ENCODE results near the gene SYNM. TPM values are rescaled to one million over a fixed set of nuclear protein-coding genes. Genes with fewer than 3 reads are reported as not detected.
"Not testable (repeated sequence)": the region's sequence is repeated elsewhere in the genome, so short reads cannot be mapped to it uniquely, and the experiment has no call there.

The SYNM gene
- total RNA-seq, 1 experiment from 2014 or later = 1.9 TPM

DNA sequence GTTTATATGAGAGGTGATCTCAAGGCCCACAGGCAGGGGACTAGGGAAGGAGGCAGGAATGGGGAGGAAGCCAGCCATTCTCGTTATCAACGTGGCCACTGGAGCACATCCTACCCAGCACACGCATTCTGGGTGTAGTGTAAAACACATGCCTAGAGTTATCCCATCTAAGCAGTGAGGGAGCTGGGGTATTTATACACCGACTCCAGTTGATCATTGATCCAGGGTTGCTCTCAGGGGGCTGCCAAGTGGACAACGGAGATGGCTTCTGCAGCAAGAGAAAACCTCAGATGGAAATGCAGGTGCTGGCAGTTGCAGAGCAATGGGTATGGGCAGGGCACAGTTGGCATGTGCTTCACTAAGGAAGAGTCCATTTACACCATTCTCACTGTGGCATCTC lies 30.4 kb upstream of the SYNM start:
- Histone ChIP-seq H3K79me1 (ENCODE audit: insufficient read depth, low read depth, low read length, poor library complexity, severe bottlenecking) (no peaks in the 10 kb centered on the region), H3K4ac (ENCODE audit: low read depth, low read length) (no peak overlapping the region), H2BK20ac (ENCODE audit: low read depth, low read length, poor library complexity, severe bottlenecking) (no peak overlapping the region), H3T11ph (ENCODE audit: low read length) (no peak overlapping the region), H3K9ac (ENCODE audit: extremely low read depth, insufficient read length, low read length) (no peak overlapping the region), H4K8ac (replicated peaks; ENCODE audit: insufficient read length, low read depth, low read length) (no peak overlapping the region), H3K4me1 (ENCODE audit: insufficient read depth, low read length) (no peaks in the 10 kb centered on the region), H4K20me1 (ENCODE audit: control insufficient read depth, insufficient read depth, insufficient read length) (no peaks in the 10 kb centered on the region), H2BK5ac (ENCODE audit: insufficient read length, low read length) (no peak overlapping the region), H3K27me3 (ENCODE audit: insufficient read depth, low read length) (no peaks in the 10 kb centered on the region), H4K5ac (ENCODE audit: insufficient read length, low read depth, low read length) (no peak overlapping the region), H2BK15ac (ENCODE audit: low read depth, low read length) (no peak overlapping the region), H2AK5ac (ENCODE audit: insufficient read length, low read length) (no peak overlapping the region), H3K23me2 (ENCODE audit: insufficient read length, low read depth, low read length, poor library complexity, severe bottlenecking) (no peaks in the 10 kb centered on the region), H3K4me2 (ENCODE audit: insufficient read depth, insufficient read length, low read length) (no peak overlapping the region), H3K79me2 (ENCODE audit: insufficient read depth, low read length) (no peaks in the 10 kb centered on the region), H3K23ac (ENCODE audit: insufficient read length, low read depth, low read length) (no peak overlapping the region), H3K14ac (ENCODE audit: insufficient read depth, low read length) (no peak overlapping the region), H3K56ac (ENCODE audit: insufficient read length, low read depth, low read length) (no peak overlapping the region), H2BK120ac (ENCODE audit: low read depth, low read length, poor library complexity, severe bottlenecking) (no peak overlapping the region), H3K9me3 (ENCODE audit: control insufficient read depth, low read depth, low read length) (no peaks in the 10 kb centered on the region), H3K18ac (ENCODE audit: insufficient read length, low read depth, low read length) (no peak overlapping the region), H2BK12ac (ENCODE audit: insufficient read length, low read depth, low read length) (no peak overlapping the region), H3K27ac (ENCODE audit: insufficient read length, low read depth, low read length) (no peak overlapping the region), H4K91ac (ENCODE audit: insufficient read length, low read depth, low read length) (no peak overlapping the region), H2AFZ (ENCODE audit: low read length) (no peak overlapping the region)
- no peaks in the 10 kb centered on the region for H3K9me3 Mint-ChIP-seq
- no peaks in the 10 kb centered on the region for H3K27me3 Mint-ChIP-seq (ENCODE audit: low read depth)
- H3K36me3 Mint-ChIP-seq (ENCODE audit: insufficient read depth in 1 of 3, low read depth in 3 of 3) = no peaks in the 10 kb centered on the region
- TF ChIP-seq, protein P1, sequence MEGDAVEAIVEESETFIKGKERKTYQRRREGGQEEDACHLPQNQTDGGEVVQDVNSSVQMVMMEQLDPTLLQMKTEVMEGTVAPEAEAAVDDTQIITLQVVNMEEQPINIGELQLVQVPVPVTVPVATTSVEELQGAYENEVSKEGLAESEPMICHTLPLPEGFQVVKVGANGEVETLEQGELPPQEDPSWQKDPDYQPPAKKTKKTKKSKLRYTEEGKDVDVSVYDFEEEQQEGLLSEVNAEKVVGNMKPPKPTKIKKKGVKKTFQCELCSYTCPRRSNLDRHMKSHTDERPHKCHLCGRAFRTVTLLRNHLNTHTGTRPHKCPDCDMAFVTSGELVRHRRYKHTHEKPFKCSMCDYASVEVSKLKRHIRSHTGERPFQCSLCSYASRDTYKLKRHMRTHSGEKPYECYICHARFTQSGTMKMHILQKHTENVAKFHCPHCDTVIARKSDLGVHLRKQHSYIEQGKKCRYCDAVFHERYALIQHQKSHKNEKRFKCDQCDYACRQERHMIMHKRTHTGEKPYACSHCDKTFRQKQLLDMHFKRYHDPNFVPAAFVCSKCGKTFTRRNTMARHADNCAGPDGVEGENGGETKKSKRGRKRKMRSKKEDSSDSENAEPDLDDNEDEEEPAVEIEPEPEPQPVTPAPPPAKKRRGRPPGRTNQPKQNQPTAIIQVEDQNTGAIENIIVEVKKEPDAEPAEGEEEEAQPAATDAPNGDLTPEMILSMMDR (conservative IDR thresholded peaks at IDR 0.05) = no peak
- no peak for DNase-seq
- no peak overlapping the region for H3K4me3 Mint-ChIP-seq
- no CpG with 5 or more reads among the region's 5 CpGs for WGBS (ENCODE audit: extremely low coverage, insufficient read length, low lambda C conversion rate)
- no peak overlapping the region for H3K27ac Mint-ChIP-seq
- peaks cover 10 to 11% of the 10 kb centered on the region in 2 experiments for H3K4me1 Mint-ChIP-seq

DNA sequence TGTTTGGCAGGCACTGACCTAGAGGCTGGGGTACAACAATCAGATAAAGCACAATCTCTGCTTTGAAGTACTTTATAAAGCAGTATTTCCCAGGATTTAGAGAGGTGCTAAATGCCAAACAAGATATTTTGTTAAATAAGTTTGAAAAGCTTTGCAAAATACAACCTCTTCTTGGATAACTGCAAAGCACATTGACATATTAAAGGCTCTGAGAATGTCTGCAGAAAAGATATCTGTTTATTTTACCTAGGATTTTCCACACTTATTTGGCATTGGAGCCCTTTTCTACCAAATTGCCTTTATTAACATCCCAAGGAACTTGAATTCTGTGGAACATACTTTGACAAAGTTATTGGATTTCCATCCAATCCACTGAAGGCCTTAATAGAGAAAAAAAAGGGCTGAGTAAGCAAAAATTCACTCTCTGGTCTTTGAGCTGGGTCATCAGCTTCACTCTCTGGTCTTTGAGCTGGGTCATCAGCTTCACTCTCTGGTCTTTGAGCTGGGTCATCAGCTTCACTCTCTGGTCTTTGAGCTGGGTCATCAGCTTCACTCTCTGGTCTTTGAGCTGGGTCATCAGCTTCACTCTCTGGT lies 29.7 kb upstream of the SYNM start:
- H3K79me1 ChIP-seq (ENCODE audit: insufficient read depth, low read depth, low read length, poor library complexity, severe bottlenecking); H3K9ac ChIP-seq (ENCODE audit: extremely low read depth, insufficient read length, low read length); H2BK20ac ChIP-seq (ENCODE audit: low read depth, low read length, poor library complexity, severe bottlenecking); H4K8ac ChIP-seq (replicated peaks; ENCODE audit: insufficient read length, low read depth, low read length); H2BK12ac ChIP-seq (ENCODE audit: insufficient read length, low read depth, low read length); DNase-seq; H4K5ac ChIP-seq (ENCODE audit: insufficient read length, low read depth, low read length); H2AK5ac ChIP-seq (ENCODE audit: insufficient read length, low read length); H3K4ac ChIP-seq (ENCODE audit: low read depth, low read length); H3K18ac ChIP-seq (ENCODE audit: insufficient read length, low read depth, low read length); H3K79me2 ChIP-seq (ENCODE audit: insufficient read depth, low read length); H3K14ac ChIP-seq (ENCODE audit: insufficient read depth, low read length); H3K4me2 ChIP-seq (ENCODE audit: insufficient read depth, insufficient read length, low read length); H3K23me2 ChIP-seq (ENCODE audit: insufficient read length, low read depth, low read length, poor library complexity, severe bottlenecking); H3K4me1 ChIP-seq (ENCODE audit: insufficient read depth, low read length); H2BK15ac ChIP-seq (ENCODE audit: low read depth, low read length); H3K9me3 Mint-ChIP-seq; H3K23ac ChIP-seq (ENCODE audit: insufficient read length, low read depth, low read length); H3K56ac ChIP-seq (ENCODE audit: insufficient read length, low read depth, low read length); H3K9me3 ChIP-seq (ENCODE audit: control insufficient read depth, low read depth, low read length); H3K27me3 ChIP-seq (ENCODE audit: insufficient read depth, low read length); H3K27me3 Mint-ChIP-seq (ENCODE audit: low read depth); H3K27ac ChIP-seq (ENCODE audit: insufficient read length, low read depth, low read length); H3K27ac Mint-ChIP-seq; H2BK120ac ChIP-seq (ENCODE audit: low read depth, low read length, poor library complexity, severe bottlenecking); H4K91ac ChIP-seq (ENCODE audit: insufficient read length, low read depth, low read length); H2BK5ac ChIP-seq (ENCODE audit: insufficient read length, low read length); H3K36me3 Mint-ChIP-seq (ENCODE audit: insufficient read depth in 1 of 3, low read depth in 3 of 3); H3K4me3 Mint-ChIP-seq; H3T11ph ChIP-seq (ENCODE audit: low read length); H2AFZ ChIP-seq (ENCODE audit: low read length); H4K20me1 ChIP-seq (ENCODE audit: control insufficient read depth, insufficient read depth, insufficient read length): not testable (repeated sequence)
- peaks cover 10 to 11% of the 10 kb centered on the region in 2 experiments for H3K4me1 Mint-ChIP-seq

All from H9 (cell line).